Thyroid gland (tissue), 4 donors: ENCODE measurements around the gene PUSL1.

Experiments
- POLR2A ChIP-seq, 2 donors: fragments of 450-650 bp; IDR thresholded peaks; one replicate each; pipeline ENCODE4 v1.6.1; 2017; ENCODE audit warnings: antibody characterized with exemption in 2 of 2, mild to moderate bottlenecking in 2 of 2, moderate library complexity in 1 of 2
- TF ChIP-seq, protein P1 (sequence below), 6 experiments: fragments of 200-600 bp in 3 of 6; fragments of 450-650 bp in 3 of 6; sonication (generic) in 3 of 6; IDR thresholded peaks; one replicate each; pipeline ENCODE4 v1.5.1; 2016 to 2019; ENCODE audit warnings: antibody characterized with exemption in 6 of 6, mild to moderate bottlenecking in 2 of 6, inconsistent platforms in 1 of 6, moderate library complexity in 1 of 6

DNA sequence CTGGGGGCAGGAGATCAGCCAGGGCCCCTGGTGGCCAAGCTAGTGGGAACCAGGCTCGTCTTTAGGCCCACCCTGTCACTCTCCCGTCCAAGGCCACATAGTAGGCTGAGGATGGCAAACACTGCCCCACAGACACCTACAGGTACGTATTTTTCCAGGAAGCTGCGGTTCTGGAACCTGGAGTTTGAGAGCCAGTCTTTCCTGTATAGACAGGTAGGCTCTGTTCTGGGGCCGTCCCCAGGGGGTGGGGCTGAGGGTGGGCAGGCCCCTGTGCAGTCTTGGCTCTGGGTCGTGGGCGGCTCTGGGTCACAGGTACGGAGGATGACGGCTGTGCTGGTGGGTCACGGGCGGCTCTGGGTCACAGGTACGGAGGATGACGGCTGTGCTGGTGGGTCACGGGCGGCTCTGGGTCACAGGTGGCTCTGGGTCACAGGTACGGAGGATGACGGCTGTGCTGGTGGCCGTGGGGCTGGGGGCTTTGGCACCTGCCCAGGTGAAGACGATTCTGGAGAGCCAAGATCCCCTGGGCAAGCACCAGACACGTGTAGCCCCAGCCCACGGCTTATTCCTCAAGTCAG, 2.2 kb downstream of the PUSL1 start:
- TF ChIP-seq, protein P1, sequence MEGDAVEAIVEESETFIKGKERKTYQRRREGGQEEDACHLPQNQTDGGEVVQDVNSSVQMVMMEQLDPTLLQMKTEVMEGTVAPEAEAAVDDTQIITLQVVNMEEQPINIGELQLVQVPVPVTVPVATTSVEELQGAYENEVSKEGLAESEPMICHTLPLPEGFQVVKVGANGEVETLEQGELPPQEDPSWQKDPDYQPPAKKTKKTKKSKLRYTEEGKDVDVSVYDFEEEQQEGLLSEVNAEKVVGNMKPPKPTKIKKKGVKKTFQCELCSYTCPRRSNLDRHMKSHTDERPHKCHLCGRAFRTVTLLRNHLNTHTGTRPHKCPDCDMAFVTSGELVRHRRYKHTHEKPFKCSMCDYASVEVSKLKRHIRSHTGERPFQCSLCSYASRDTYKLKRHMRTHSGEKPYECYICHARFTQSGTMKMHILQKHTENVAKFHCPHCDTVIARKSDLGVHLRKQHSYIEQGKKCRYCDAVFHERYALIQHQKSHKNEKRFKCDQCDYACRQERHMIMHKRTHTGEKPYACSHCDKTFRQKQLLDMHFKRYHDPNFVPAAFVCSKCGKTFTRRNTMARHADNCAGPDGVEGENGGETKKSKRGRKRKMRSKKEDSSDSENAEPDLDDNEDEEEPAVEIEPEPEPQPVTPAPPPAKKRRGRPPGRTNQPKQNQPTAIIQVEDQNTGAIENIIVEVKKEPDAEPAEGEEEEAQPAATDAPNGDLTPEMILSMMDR (IDR thresholded peaks at IDR 0.05), result no peak
- TF ChIP-seq POLR2A (IDR thresholded peaks at IDR 0.05), result no peak
